Measurements from ENCODE around the gene ARPC1B. TPM values are rescaled to one million over a fixed set of nuclear protein-coding genes. Genes with fewer than 3 reads are reported as not detected.

ARPC1B gene
- total and polyA plus RNA-seq, 2 of the 8 experiments (the other 6 are each of a cell fraction or from before 2014, with no cell fraction given): 64.5 to 115 TPM

GRCh38 chr7:99368750-99369389 lies 5.7 kb upstream of the ARPC1B start (continued):
- TF ChIP-seq, protein P1, sequence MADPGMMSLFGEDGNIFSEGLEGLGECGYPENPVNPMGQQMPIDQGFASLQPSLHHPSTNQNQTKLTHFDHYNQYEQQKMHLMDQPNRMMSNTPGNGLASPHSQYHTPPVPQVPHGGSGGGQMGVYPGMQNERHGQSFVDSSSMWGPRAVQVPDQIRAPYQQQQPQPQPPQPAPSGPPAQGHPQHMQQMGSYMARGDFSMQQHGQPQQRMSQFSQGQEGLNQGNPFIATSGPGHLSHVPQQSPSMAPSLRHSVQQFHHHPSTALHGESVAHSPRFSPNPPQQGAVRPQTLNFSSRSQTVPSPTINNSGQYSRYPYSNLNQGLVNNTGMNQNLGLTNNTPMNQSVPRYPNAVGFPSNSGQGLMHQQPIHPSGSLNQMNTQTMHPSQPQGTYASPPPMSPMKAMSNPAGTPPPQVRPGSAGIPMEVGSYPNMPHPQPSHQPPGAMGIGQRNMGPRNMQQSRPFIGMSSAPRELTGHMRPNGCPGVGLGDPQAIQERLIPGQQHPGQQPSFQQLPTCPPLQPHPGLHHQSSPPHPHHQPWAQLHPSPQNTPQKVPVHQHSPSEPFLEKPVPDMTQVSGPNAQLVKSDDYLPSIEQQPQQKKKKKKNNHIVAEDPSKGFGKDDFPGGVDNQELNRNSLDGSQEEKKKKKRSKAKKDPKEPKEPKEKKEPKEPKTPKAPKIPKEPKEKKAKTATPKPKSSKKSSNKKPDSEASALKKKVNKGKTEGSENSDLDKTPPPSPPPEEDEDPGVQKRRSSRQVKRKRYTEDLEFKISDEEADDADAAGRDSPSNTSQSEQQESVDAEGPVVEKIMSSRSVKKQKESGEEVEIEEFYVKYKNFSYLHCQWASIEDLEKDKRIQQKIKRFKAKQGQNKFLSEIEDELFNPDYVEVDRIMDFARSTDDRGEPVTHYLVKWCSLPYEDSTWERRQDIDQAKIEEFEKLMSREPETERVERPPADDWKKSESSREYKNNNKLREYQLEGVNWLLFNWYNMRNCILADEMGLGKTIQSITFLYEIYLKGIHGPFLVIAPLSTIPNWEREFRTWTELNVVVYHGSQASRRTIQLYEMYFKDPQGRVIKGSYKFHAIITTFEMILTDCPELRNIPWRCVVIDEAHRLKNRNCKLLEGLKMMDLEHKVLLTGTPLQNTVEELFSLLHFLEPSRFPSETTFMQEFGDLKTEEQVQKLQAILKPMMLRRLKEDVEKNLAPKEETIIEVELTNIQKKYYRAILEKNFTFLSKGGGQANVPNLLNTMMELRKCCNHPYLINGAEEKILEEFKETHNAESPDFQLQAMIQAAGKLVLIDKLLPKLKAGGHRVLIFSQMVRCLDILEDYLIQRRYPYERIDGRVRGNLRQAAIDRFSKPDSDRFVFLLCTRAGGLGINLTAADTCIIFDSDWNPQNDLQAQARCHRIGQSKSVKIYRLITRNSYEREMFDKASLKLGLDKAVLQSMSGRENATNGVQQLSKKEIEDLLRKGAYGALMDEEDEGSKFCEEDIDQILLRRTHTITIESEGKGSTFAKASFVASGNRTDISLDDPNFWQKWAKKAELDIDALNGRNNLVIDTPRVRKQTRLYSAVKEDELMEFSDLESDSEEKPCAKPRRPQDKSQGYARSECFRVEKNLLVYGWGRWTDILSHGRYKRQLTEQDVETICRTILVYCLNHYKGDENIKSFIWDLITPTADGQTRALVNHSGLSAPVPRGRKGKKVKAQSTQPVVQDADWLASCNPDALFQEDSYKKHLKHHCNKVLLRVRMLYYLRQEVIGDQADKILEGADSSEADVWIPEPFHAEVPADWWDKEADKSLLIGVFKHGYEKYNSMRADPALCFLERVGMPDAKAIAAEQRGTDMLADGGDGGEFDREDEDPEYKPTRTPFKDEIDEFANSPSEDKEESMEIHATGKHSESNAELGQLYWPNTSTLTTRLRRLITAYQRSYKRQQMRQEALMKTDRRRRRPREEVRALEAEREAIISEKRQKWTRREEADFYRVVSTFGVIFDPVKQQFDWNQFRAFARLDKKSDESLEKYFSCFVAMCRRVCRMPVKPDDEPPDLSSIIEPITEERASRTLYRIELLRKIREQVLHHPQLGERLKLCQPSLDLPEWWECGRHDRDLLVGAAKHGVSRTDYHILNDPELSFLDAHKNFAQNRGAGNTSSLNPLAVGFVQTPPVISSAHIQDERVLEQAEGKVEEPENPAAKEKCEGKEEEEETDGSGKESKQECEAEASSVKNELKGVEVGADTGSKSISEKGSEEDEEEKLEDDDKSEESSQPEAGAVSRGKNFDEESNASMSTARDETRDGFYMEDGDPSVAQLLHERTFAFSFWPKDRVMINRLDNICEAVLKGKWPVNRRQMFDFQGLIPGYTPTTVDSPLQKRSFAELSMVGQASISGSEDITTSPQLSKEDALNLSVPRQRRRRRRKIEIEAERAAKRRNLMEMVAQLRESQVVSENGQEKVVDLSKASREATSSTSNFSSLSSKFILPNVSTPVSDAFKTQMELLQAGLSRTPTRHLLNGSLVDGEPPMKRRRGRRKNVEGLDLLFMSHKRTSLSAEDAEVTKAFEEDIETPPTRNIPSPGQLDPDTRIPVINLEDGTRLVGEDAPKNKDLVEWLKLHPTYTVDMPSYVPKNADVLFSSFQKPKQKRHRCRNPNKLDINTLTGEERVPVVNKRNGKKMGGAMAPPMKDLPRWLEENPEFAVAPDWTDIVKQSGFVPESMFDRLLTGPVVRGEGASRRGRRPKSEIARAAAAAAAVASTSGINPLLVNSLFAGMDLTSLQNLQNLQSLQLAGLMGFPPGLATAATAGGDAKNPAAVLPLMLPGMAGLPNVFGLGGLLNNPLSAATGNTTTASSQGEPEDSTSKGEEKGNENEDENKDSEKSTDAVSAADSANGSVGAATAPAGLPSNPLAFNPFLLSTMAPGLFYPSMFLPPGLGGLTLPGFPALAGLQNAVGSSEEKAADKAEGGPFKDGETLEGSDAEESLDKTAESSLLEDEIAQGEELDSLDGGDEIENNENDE (IDR thresholded peaks at IDR 0.05; ENCODE audit: insufficient replicate concordance, low read length): no peak
- TF ChIP-seq CBX5 (IDR thresholded peaks at IDR 0.05; ENCODE audit: low read depth, low read length) (no peak), EGR1 (IDR thresholded peaks at IDR 0.05; ENCODE audit: borderline replicate concordance, low read depth, low read length) (no peak), POLR2AphosphoS5 (IDR thresholded peaks at IDR 0.05; ENCODE audit: low read depth, low read length) (no peak), EP300 (IDR thresholded peaks at IDR 0.05; ENCODE audit: borderline replicate concordance in 1 of 2, low read depth in 2 of 2, low read length in 2 of 2) (no peak), KDM1A (IDR thresholded peaks at IDR 0.05; ENCODE audit: borderline replicate concordance, low read length) (no peak), SUZ12 (IDR thresholded peaks at IDR 0.05; ENCODE audit: low read length) (no peak), SP4 (IDR thresholded peaks at IDR 0.05; ENCODE audit: low read length) (no peak), KDM4A (IDR thresholded peaks at IDR 0.05; ENCODE audit: low read depth, low read length, severe bottlenecking) (no peak), HDAC6 (IDR thresholded peaks at IDR 0.05; ENCODE audit: low read depth, low read length) (no peak)
- TF ChIP-seq, protein P2, sequence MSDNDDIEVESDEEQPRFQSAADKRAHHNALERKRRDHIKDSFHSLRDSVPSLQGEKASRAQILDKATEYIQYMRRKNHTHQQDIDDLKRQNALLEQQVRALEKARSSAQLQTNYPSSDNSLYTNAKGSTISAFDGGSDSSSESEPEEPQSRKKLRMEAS (IDR thresholded peaks at IDR 0.05): no peak

All from H1 (cell line).